T-cell (primary cell): Measurements from ENCODE around the gene MACC1. TPM values are rescaled to one million over a fixed set of nuclear protein-coding genes. Genes with fewer than 3 reads are reported as not detected.

Source experiments
- ATAC-seq, 4 experiments: fragments of 200-7000 bp in 3 of 4; fragments of 150-1000 bp in 1 of 4; cut with Tn5 transposase; replicated peaks in 1 of 4; 1 replicate in 3 of 4; 2 replicates in 1 of 4; pipeline ENCODE4 v1.10.0; 2021; ENCODE audit warnings: moderate library complexity in 3 of 4, mild to moderate bottlenecking in 2 of 4, moderate number of reproducible peaks in 1 of 4
- CTCF ChIA-PET, 2 donors: fragments of 300-600 bp; sonication (Branson Sonifier 250); formaldehyde crosslinking; loops; one replicate each; lab custom pipeline; 2022; ENCODE audit warnings: antibody characterized with exemption in 2 of 2; lab: Charles Lee
- POLR2A ChIA-PET, 2 donors: fragments of 300-600 bp; sonication (Branson Sonifier 250); formaldehyde crosslinking; loops; one replicate each; lab custom pipeline; 2022; ENCODE audit warnings: antibody characterized with exemption in 2 of 2; lab: Charles Lee
- DNase-seq, 35 experiments: peaks; one replicate each; pipeline versions ENCODE4 v3.0.0 to v3.0.0-alpha.2; 2013 to 2023
- H3K27ac ChIP-seq: one replicate; pipeline ENCODE4 v1.5.1; 2013; ENCODE audit warnings: low read length
- H3K27me3 ChIP-seq, 2 experiments: replicated peaks in 1 of 2; 1 replicate in 1 of 2; 2 replicates in 1 of 2; pipeline versions ENCODE4 v1.6.1 to v1.7.0; 2013; ENCODE audit warnings: low read length in 1 of 2, mixed read lengths in 1 of 2; ENCODE audit not compliant: control insufficient read depth in 2 of 2, insufficient read depth in 2 of 2; ENCODE audit errors: extremely low read depth in 1 of 2
- H3K36me3 ChIP-seq, 2 donors: 1 replicate in 1 of 2; 2 replicates in 1 of 2; pipeline versions ENCODE4 v1.6.1 to v1.7.0; 2013; ENCODE audit warnings: low read length in 1 of 2; ENCODE audit not compliant: control insufficient read depth in 2 of 2, insufficient read depth in 1 of 2; ENCODE audit errors: extremely low read depth in 1 of 2
- H3K4me1 ChIP-seq, 2 experiments: 1 replicate in 1 of 2; 2 replicates in 1 of 2; pipeline versions ENCODE4 v1.6.1 to v1.7.0; 2013; ENCODE audit warnings: low read length in 2 of 2, mixed read lengths in 1 of 2; ENCODE audit not compliant: insufficient read depth in 2 of 2, control insufficient read depth in 1 of 2; ENCODE audit errors: extremely low read depth in 1 of 2
- H3K4me3 ChIP-seq, 2 donors: 1 replicate in 1 of 2; 2 replicates in 1 of 2; pipeline versions ENCODE4 v1.5.1 to v1.7.0; 2013; ENCODE audit warnings: mild to moderate bottlenecking in 2 of 2, low read length in 1 of 2, moderate library complexity in 1 of 2; ENCODE audit not compliant: control insufficient read depth in 1 of 2; ENCODE audit errors: extremely low read depth in 1 of 2
- H3K9me3 ChIP-seq: 2 replicates; pipeline ENCODE4 v1.7.0; 2013
- H3K27ac Mint-ChIP-seq, 2 donors: one replicate each; pipeline ENCODE4 v1.8.0; 2020 to 2021; ENCODE audit warnings: mild to moderate bottlenecking in 2 of 2, mixed read lengths in 2 of 2
- H3K27me3 Mint-ChIP-seq, 2 donors: one replicate each; pipeline ENCODE4 v1.8.0; 2021 to 2022; ENCODE audit warnings: mixed read lengths in 2 of 2
- H3K36me3 Mint-ChIP-seq: one replicate; pipeline ENCODE4 v1.8.0; 2021; ENCODE audit warnings: mixed read lengths
- H3K4me1 Mint-ChIP-seq, 3 donors: one replicate each; pipeline ENCODE4 v1.8.0; 2020 to 2022; ENCODE audit warnings: mixed read lengths in 3 of 3, mild to moderate bottlenecking in 1 of 3
- H3K4me3 Mint-ChIP-seq, 3 donors: one replicate each; pipeline ENCODE4 v1.8.0; 2020 to 2022; ENCODE audit warnings: mild to moderate bottlenecking in 3 of 3, mixed read lengths in 3 of 3, moderate library complexity in 3 of 3
- H3K9me3 Mint-ChIP-seq, 3 donors: one replicate each; pipeline ENCODE4 v1.8.0; 2020 to 2022; ENCODE audit warnings: mixed read lengths in 3 of 3
- whole genome bisulfite sequencing: methylation state at CpG from one replicate; pipeline ENCODE4 v1.1.5; 2013; ENCODE audit warnings: missing lambda C conversion rate; ENCODE audit not compliant: insufficient coverage; 5-methylcytosine and 5-hydroxymethylcytosine counted together
- total RNA-seq, 35 experiments: library from RNA in 6 of 35; stranded (reverse) in 6 of 35; fragments of 120-200 nt in 1 of 35; gene quantifications; one replicate each; pipeline versions ENCODE4 v1.2.1 to v1.2.4 and lab custom pipeline; 2013 to 2026

MACC1 gene
- total RNA-seq, 5 donors from 2014 or later (not counting 1 experiment from before 2014, with no cell fraction given), result 0.19 to 0.50 (median 0.39) TPM

DNA sequence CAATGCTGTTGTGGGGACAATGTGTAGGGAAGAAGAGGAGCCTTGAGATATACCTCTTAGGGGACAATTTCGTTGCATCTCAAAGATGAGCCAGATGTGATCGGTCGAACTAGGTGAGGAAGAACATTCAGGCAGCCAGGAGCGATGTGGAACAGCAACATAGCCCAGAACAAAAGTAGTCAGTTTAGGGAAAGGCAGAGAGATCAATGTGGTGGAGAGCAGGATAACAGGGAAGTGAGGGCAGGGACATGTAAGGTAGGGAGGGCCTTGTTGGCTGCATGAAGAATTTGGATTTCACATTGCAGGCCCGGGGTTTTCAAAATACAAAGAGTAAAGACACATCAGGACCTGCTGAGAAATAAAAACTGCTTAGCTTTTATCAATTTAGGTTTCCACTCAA, 29.1 kb upstream of the MACC1 start:
- Mint-ChIP-seq H3K27me3 (no peaks in the 10 kb centered on the region), H3K4me3 (no peak overlapping the region), H3K36me3 (no peaks in the 10 kb centered on the region), H3K4me1 (no peaks in the 10 kb centered on the region), H3K27ac (no peak overlapping the region), H3K9me3 (no peaks in the 10 kb centered on the region)
- Histone ChIP-seq H3K27ac (no peak overlapping the region), H3K27me3 (no peaks in the 10 kb centered on the region), H3K36me3 (no peaks in the 10 kb centered on the region), H3K4me3 (no peak overlapping the region), H3K4me1 (no peaks in the 10 kb centered on the region), H3K9me3 (no peaks in the 10 kb centered on the region)
- POLR2A ChIA-PET, result interaction anchor here in 1 of 2 donors (0.6 kb wide), 1 partner anchor 1218 kb away, joined by 3 read pairs; no protein-coding TSS in a partner anchor
- 90% methylated on average over 4 of the region's 5 CpGs for WGBS
- ATAC-seq (no peak), DNase-seq (no peak)
- CTCF ChIA-PET, result interaction anchor here in 1 of 2 donors (0.7 kb wide), 1 partner anchor 51 kb away, joined by 3 read pairs; no protein-coding TSS in a partner anchor

- no peak for DNase-seq
- no peak overlapping the region for H3K27ac Mint-ChIP-seq
- CTCF ChIA-PET, result no interaction called here
- Histone ChIP-seq H3K4me1 (no peaks in the 10 kb centered on the region), H3K9me3 (no peaks in the 10 kb centered on the region), H3K27ac (no peak overlapping the region), H3K4me3 (no peak overlapping the region), H3K36me3 (no peaks in the 10 kb centered on the region), H3K27me3 (no peaks in the 10 kb centered on the region)
- no peak for ATAC-seq
- H3K36me3 Mint-ChIP-seq, result no peaks in the 10 kb centered on the region
- POLR2A ChIA-PET, result no interaction called here
- no CpG with 5 or more reads among the region's 3 CpGs for WGBS
- H3K27me3 Mint-ChIP-seq, result no peaks in the 10 kb centered on the region
- no peak overlapping the region for H3K4me3 Mint-ChIP-seq
- no peaks in the 10 kb centered on the region for H3K9me3 Mint-ChIP-seq
- no peaks in the 10 kb centered on the region for H3K4me1 Mint-ChIP-seq
These were observed 27.3 kb upstream of the MACC1 start for GRCh38 chr7:20244334-20245120.

GRCh38 chr7:20241911-20242261, 24.7 kb upstream of the MACC1 start:
- Mint-ChIP-seq H3K27me3 (no peaks in the 10 kb centered on the region), H3K9me3 (no peaks in the 10 kb centered on the region), H3K36me3 (no peaks in the 10 kb centered on the region), H3K4me3 (no peak overlapping the region), H3K27ac (no peak overlapping the region), H3K4me1 (peaks cover 0 to 3% (median 0%) of the 10 kb centered on the region in 3 donors)
- no peaks in the 10 kb centered on the region for H3K4me1 ChIP-seq
- H3K9me3 ChIP-seq, result no peaks in the 10 kb centered on the region
- no peaks in the 10 kb centered on the region for H3K27me3 ChIP-seq
- CTCF ChIA-PET, result no interaction called here
- H3K27ac ChIP-seq, result no peak overlapping the region
- WGBS, result 78% methylated on average over 2 of the region's 2 CpGs
- ATAC-seq, result no peak
- POLR2A ChIA-PET, result interaction anchor here in 1 of 2 donors (0.5 kb wide), 1 partner anchor 623 kb away, joined by 3 read pairs; no protein-coding TSS in a partner anchor
- H3K36me3 ChIP-seq, result no peaks in the 10 kb centered on the region
- no peak for DNase-seq
- no peak overlapping the region for H3K4me3 ChIP-seq

GRCh38 chr7:20241194-20241910, 24.2 kb upstream of the MACC1 start:
- Mint-ChIP-seq H3K4me1 (peaks cover 0 to 3% (median 0%) of the 10 kb centered on the region in 3 donors), H3K36me3 (no peaks in the 10 kb centered on the region), H3K9me3 (no peaks in the 10 kb centered on the region), H3K27me3 (no peaks in the 10 kb centered on the region), H3K27ac (no peak overlapping the region), H3K4me3 (no peak overlapping the region)
- Histone ChIP-seq H3K36me3 (no peaks in the 10 kb centered on the region), H3K4me3 (no peak overlapping the region), H3K4me1 (no peaks in the 10 kb centered on the region), H3K27me3 (no peaks in the 10 kb centered on the region), H3K27ac (no peak overlapping the region), H3K9me3 (no peaks in the 10 kb centered on the region)
- ChIA-PET POLR2A (interaction anchor here in 1 of 2 donors (0.5 kb wide), 1 partner anchor 624 kb away, joined by 3 read pairs; no protein-coding TSS in a partner anchor), CTCF (no interaction called here)
- DNase-seq (no peak), ATAC-seq (no peak)
- no CpG with 5 or more reads among the region's 3 CpGs for WGBS

DNA sequence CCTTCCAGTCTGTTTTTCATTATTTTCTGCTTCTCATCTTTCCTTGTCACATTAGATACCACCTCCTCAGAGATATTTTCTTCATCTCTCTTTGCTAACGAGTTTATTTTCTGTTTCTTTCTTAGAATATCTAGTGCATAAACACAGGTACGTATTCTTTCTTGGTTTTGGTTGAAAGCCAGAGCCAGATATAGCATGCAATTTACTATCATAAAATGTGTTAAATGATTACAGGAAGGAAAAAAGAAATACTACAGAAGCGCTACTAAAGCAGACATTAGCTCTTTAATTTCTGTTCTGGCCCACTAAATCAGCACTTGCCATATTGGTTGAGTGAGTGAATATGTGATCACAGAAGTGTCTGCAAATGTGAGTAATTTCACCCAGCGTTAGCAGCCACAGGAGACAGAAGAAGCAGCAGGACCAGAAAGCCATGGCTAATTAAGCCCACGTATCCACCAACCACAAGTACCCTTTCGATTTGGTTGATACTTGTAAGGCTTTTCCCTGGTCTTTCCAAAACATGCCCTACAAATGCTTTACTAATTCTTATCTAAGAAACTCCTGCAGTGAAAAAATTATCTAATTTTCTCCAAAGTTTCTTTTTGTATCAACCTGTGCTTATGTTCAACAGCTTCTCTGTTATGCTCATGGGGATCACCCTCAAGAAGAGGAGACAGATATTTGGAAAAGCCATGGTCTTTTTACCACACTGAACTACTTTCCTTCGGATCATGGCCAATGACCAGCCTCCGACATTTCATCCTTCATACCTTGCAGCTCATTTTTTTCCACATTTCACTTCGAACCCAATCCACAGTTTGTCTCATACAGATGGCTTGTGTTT, 23.1 kb upstream of the MACC1 start:
- CTCF ChIA-PET, result no interaction called here
- Histone ChIP-seq H3K36me3 (no peaks in the 10 kb centered on the region), H3K27ac (no peak overlapping the region), H3K27me3 (no peaks in the 10 kb centered on the region), H3K4me1 (no peaks in the 10 kb centered on the region), H3K4me3 (no peak overlapping the region), H3K9me3 (no peaks in the 10 kb centered on the region)
- H3K36me3 Mint-ChIP-seq, result no peaks in the 10 kb centered on the region
- no peaks in the 10 kb centered on the region for H3K9me3 Mint-ChIP-seq
- H3K4me1 Mint-ChIP-seq, result peaks cover 0 to 3% (median 0%) of the 10 kb centered on the region in 3 donors
- ATAC-seq (no peak), DNase-seq (no peak)
- POLR2A ChIA-PET, result interaction anchor here in 1 of 2 donors (0.6 kb wide), 1 partner anchor 1857 kb away, joined by 5 read pairs; no protein-coding TSS in a partner anchor
- H3K4me3 Mint-ChIP-seq, result no peak overlapping the region
- WGBS, result 66% methylated on average over 5 of the region's 9 CpGs
- H3K27me3 Mint-ChIP-seq, result peaks cover 0 to 4% of the 10 kb centered on the region in 2 donors
- H3K27ac Mint-ChIP-seq, result no peak overlapping the region

DNA sequence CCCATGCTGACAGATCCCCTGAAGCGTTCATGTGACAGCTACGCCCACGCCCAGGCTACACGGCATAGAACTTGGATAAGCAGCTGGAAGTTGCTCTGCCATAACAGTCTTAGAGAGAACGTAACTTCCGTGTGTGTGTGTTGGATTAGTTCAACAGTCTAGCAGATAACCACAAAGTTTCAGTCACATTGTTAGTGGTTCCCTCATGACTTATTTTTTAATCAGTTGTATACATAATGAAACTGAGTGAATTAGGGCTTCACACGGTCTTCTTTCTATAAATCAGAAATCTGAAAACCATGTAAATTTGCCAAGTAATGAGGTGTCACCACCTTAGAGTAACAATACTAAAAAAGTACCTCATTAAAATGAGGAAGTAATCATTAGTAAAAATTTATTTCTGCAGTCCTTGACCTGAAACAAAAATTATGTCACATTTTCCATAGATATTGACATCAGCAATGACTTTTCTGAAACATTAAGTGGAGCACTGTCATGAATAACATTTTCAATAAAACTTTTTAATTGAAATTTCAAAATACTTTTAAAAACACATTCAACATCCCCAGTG, 21.7 kb upstream of the MACC1 start:
- Histone ChIP-seq H3K27ac (no peak overlapping the region), H3K4me3 (no peak overlapping the region), H3K27me3 (no peaks in the 10 kb centered on the region), H3K36me3 (no peaks in the 10 kb centered on the region), H3K4me1 (no peaks in the 10 kb centered on the region), H3K9me3 (no peaks in the 10 kb centered on the region)
- no peak for DNase-seq
- ATAC-seq, result no peak
- H3K4me1 Mint-ChIP-seq, result peaks cover 0 to 3% (median 0%) of the 10 kb centered on the region in 3 donors
- H3K36me3 Mint-ChIP-seq, result no peaks in the 10 kb centered on the region
- H3K4me3 Mint-ChIP-seq, result no peak overlapping the region
- ChIA-PET POLR2A (no interaction called here), CTCF (no interaction called here)
- peaks cover 0 to 4% of the 10 kb centered on the region in 2 donors for H3K27me3 Mint-ChIP-seq
- no peak overlapping the region for H3K27ac Mint-ChIP-seq
- no peaks in the 10 kb centered on the region for H3K9me3 Mint-ChIP-seq
- no CpG with 5 or more reads among the region's 7 CpGs for WGBS
